Daoy (cell line): Measurements from ENCODE around the gene FAM135A. TPM values are rescaled to one million over a fixed set of nuclear protein-coding genes. Genes with fewer than 3 reads are reported as not detected.
"Not testable (repeated sequence)": the region's sequence is repeated elsewhere in the genome, so short reads cannot be mapped to it uniquely, and the experiment has no call there.

Experiments
- DNase-seq: peaks from one replicate; pipeline ENCODE4 v3.0.0-alpha.2; 2015; ENCODE audit warnings: low read depth
- total RNA-seq: library from RNA; depleted of rRNA; stranded (reverse); fragments of >200 nt; shearing (Covaris generic); gene quantifications from 2 replicates; pipeline ENCODE4 v1.2.3, GENCODE V29; 2014

Gene FAM135A
- total RNA-seq, 1 experiment from 2014 or later, result 14.0 TPM

GRCh38 chr6:70396163-70396562 lies 17.1 kb upstream of the FAM135A start:
- no peak for DNase-seq

GRCh38 chr6:70396796-70397729 lies 16.2 kb upstream of the FAM135A start:
- no peak for DNase-seq

- peak; percentile 79 for DNase-seq
These were observed 14.3 kb upstream of the FAM135A start for GRCh38 chr6:70398783-70399728.

DNA sequence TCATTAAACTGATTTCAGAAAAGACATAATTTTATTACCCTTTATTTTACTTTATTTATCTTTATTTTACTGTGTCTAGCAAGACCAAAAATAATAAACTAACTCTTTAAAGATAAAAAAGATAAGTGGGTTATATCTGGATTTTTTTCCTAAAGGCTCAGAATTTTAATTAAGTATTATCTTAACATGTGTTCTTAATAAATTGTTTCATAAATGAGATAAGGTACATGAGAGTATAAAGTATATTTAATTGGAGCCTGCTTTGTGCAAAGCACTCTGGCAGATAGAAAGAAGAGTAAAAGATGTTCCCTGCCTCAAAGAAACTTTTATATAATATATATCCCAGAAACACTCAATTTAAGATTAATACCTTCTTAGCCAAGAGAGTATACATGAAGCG lies 8.7 kb upstream of the FAM135A start:
- no peak for DNase-seq

- DNase-seq, result no peak
These were observed 4.1 kb upstream of the FAM135A start for GRCh38 chr6:70409216-70409615.

DNA sequence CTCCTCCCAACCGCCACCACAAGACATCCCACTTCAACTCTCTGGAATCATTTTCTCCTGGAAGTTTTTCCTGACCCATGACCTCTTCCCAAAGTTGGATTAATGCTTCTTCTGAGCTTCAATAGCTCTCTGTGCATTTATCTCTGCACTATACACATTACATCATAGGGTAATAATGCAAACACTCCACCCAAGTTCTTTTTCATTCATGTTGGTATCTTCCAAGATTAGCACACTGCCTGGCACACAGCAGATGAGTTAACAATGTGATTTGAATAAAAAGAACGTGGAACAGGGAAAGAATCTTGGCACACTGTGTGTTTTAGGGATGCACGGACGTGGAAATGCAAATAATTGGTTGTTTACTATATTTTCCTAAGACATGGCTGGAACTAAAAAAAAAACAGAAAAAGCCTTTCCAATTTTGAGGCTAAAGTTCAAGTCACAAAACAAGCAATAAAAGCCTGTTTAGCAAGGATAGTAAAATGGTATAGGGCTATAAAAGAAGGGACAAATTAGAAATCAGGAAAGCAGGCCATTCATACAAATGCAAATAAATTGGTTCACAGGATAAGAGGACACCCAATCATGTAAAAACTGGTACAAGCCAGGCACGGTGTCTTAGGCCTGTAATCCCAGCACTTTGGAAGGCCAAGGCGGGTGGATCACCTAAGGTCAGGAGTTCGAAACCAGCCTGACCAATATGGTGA lies 1.6 kb upstream of the FAM135A start:
- no peak for DNase-seq

- DNase-seq, result no peak
These were observed 825 bp upstream of the FAM135A start for GRCh38 chr6:70412252-70413113.

- DNase-seq, result no peak
These were observed 735 bp downstream of the FAM135A start for GRCh38 chr6:70413992-70414494.

GRCh38 chr6:70414813-70415212 lies 1.5 kb downstream of the FAM135A start:
- no peak for DNase-seq

- DNase-seq, result no peak
These were observed 1.9 kb downstream of the FAM135A start for GRCh38 chr6:70415247-70415646.

DNA sequence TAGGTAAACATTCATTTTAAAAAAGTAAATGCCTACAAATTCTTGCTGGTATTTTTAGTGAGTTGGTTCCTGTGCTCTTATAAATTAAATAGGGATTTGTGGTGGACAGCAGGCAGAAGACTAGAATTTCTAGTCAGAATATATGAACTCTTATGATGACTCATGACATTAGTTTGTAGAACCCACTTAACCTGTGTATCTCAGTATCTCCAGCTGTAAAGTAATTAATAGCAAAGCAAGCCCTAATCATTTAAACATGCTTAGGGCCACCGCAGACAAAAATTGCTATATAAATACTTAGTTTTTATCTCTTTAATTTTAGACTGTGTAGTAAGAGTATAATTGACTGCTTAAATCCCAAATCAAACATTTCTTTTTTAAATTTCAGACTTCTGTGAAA lies 2.4 kb downstream of the FAM135A start:
- no peak for DNase-seq

GRCh38 chr6:70421509-70421908 lies 8.2 kb downstream of the FAM135A start:
- no peak for DNase-seq

DNA sequence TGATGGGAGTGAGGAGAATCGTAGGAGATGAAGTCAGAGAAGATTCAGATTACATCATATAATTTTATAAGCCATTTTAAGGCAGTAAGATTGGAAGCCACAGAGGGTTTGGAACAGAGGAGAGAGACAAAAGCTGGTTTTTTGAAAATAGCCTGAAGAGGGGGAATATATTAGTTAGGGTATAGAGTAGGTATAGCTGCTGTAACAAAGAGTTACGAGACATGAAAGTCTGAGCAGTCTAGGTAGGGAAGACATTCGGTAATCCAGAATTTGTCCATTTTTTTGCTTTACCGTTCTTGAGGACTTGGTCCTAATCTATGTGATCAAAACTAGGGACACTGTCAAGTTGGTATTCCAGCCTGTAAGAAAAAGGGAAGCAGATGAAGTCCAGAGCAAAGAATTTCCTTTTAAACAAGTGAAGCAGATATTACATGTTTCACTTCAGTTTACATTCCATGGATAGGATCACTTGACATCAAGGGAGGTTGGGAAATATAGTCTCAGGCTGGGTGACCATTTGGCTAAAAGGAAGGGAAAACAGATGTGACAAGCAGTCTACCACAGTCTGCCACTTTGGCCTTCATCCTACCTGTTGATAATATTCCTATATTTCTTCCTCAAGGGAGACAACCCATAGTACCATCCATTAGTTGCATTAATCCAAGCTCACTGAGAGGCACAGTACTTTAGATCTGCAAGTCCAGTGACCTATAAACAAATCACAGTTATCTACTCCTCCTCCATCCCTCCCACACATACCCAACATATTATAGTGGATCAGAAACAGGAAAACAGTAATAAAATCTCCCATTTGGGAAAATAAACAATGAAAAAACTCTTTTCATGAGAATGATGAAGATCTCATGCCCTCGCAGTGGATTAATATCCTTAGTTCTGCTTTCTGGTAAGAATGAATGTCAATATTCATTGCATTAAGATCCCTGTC lies 10.2 kb downstream of the FAM135A start:
- no peak for DNase-seq

DNA sequence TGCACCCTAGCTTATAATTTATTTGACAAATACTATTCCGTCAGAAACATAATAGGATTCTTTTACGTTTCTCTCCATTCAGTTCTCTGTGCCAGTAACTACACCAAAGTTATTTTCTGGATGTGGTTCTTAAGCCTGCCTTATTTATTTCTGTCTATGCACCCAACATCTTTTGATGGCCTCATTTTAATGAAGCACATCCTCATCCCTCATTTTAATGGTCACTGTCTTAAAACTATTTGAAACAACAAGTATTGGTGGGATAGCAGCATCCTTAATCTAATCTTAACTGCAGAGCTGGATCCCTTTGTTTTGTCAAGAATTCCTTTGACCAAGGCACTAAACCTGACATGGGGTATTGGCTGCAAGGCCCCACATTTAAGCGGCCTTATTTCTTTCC lies 11.0 kb downstream of the FAM135A start:
- DNase-seq, result no peak

DNA sequence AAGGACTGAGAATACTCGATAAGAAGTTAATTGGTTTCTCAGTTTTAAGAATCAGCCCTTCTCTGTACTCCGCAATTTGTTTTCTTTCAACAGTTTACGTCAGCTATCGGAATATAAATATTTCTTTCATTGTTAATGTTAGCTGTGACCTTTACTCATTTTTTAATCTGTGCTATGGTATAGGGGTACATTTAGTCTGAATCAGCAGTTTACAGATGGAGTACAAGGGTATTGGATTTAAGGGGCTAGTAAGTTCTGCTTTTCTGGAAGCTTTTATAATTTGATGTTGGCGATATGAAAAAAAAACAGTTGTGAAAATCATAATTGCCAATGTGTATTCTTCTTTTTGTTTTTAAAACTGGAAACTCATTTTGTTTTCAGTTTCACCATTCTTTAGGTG lies 23.0 kb downstream of the FAM135A start:
- no peak for DNase-seq

DNA sequence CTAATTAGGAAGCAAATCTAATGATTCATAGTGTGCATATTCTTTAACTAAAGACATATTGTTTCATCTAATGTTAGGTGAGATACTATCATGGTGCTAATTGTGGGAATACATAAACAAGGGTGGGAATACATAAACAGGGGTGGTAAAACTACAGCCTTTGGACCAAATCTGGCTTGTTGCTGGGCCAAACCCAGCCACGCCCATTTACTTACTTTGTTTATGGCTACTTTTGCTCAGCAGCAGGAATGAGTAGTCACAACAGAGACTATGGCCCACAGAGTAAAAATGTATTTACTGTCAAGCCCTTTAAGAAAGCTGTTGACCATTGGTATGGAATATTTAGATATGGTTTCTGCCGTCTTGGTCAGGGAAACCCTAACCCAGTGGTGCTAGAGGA lies 31.7 kb downstream of the FAM135A start:
- no peak for DNase-seq

DNA sequence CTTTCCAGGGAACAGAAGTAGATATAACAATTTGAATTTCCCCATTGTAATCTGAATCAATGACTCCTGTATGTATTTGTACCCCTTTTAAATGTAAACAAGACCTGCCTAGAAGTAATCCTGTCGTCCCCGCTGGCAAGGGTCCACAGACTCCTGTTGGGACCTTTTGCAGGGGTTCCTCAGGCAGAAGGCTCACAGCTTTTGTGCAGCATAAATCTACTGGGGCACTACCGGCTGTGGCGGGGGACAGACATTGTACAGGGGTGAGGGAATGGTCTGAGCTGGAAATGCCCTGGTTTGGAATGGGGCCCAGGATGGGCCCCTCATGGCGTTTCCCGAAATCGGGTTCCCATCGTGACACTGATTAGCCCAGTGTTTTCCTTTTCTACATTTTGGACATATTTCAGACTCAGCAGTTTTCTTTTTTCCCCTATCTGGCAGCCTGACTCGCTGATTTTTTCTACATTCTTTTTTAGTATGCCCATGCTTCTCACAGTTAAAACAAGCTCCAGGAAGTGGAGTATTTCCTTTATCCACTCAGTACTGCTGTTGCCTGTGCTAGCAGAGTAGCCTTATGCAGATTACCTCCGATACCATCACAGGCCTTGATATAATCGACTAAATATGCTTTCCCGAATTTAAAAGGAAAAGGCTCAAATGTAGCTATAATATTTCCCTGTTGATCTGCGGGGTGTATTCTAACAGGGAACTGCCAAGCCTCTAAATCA lies 34.2 kb downstream of the FAM135A start:
- DNase-seq, result not testable (repeated sequence)

GRCh38 chr6:70453899-70454298 lies 40.6 kb downstream of the FAM135A start:
- not testable (repeated sequence) for DNase-seq

GRCh38 chr6:70456735-70457134 lies 43.4 kb downstream of the FAM135A start:
- no peak for DNase-seq
